B cell (primary cell): ENCODE measurements around the gene ZNF407. TPM values are rescaled to one million over a fixed set of nuclear protein-coding genes. Genes with fewer than 3 reads are reported as not detected.
"Not testable (repeated sequence)": the region's sequence is repeated elsewhere in the genome, so short reads cannot be mapped to it uniquely, and the experiment has no call there.

ENCODE experiments used
- ATAC-seq: fragments of 200-7000 bp; cut with Tn5 transposase; one replicate; pipeline ENCODE4 v1.10.0; 2021; ENCODE audit warnings: low read depth, mild to moderate bottlenecking, moderate number of reproducible peaks, moderate library complexity
- CTCF ChIA-PET: fragments of 350-600 bp; sonication (Branson Sonifier 250); formaldehyde crosslinking; loops from one replicate; lab custom pipeline; 2021; ENCODE audit warnings: antibody characterized with exemption, inconsistent platforms; lab: Charles Lee
- POLR2A ChIA-PET: fragments of 350-600 bp; sonication (Branson Sonifier 250); formaldehyde crosslinking; loops from one replicate; lab custom pipeline; 2021; ENCODE audit warnings: antibody characterized with exemption; lab: Charles Lee
- DNase-seq: peaks from one replicate; pipeline ENCODE4 v3.0.0; 2013
- H2AFZ ChIP-seq: 2 replicates; pipeline ENCODE4 v1.6.1; 2012; ENCODE audit warnings: mild to moderate bottlenecking, low read depth, low read length; ENCODE audit not compliant: insufficient read depth, poor library complexity, severe bottlenecking
- H3K27ac ChIP-seq, 2 donors: 1 replicate in 1 of 2; 2 replicates in 1 of 2; pipeline ENCODE4 v1.5.1; 2012 to 2013; ENCODE audit warnings: low read length in 2 of 2, mild to moderate bottlenecking in 2 of 2, moderate library complexity in 1 of 2
- H3K27me3 ChIP-seq, 4 experiments: fragments of 200-600 bp in 1 of 4; sonication (generic) in 1 of 4; replicated peaks in 1 of 4; 1 replicate in 2 of 4; 2 replicates in 2 of 4; pipeline versions ENCODE4 v1.6.1 to v1.7.0; 2013 to 2016; ENCODE audit warnings: low read length in 3 of 4, mild to moderate bottlenecking in 2 of 4, mixed read lengths in 1 of 4, moderate library complexity in 1 of 4; ENCODE audit not compliant: insufficient read depth in 4 of 4, control insufficient read depth in 3 of 4; ENCODE audit errors: control extremely low read depth in 1 of 4
- H3K36me3 ChIP-seq, 2 experiments: replicated peaks in 1 of 2; 1 replicate in 1 of 2; 2 replicates in 1 of 2; pipeline versions ENCODE4 v1.6.1 to v1.7.1; 2013; ENCODE audit warnings: low read length in 1 of 2; ENCODE audit not compliant: insufficient read depth in 2 of 2, control insufficient read depth in 1 of 2; ENCODE audit errors: control extremely low read depth in 1 of 2, extremely low read depth in 1 of 2
- H3K4me1 ChIP-seq, 2 donors: fragments of 200-600 bp in 1 of 2; sonication (generic) in 1 of 2; 1 replicate in 1 of 2; 2 replicates in 1 of 2; pipeline versions ENCODE4 v1.5.1 to v1.6.1; 2013 to 2017; ENCODE audit warnings: low read length in 2 of 2; ENCODE audit not compliant: control insufficient read depth in 2 of 2, insufficient read depth in 2 of 2
- H3K4me2 ChIP-seq: replicated peaks from 2 replicates; pipeline ENCODE3; 2012; ENCODE audit warnings: mild to moderate bottlenecking, low read depth, low read length; ENCODE audit not compliant: poor library complexity, severe bottlenecking
- H3K4me3 ChIP-seq, 5 experiments: fragments of 200-600 bp in 1 of 5; sonication (generic) in 1 of 5; 1 replicate in 3 of 5; 2 replicates in 2 of 5; pipeline versions ENCODE4 v1.5.1 to v1.7.0; 2011 to 2016; ENCODE audit warnings: low read length in 4 of 5, mild to moderate bottlenecking in 4 of 5, low read depth in 2 of 5, control low read depth in 1 of 5, moderate library complexity in 1 of 5; ENCODE audit not compliant: insufficient read depth in 1 of 5; ENCODE audit errors: control extremely low read depth in 1 of 5, extremely low read depth in 1 of 5
- H3K79me2 ChIP-seq: fragments of 200-600 bp; sonication (generic); one replicate; pipeline ENCODE4 v1.6.0; 2016; ENCODE audit warnings: low read length; ENCODE audit not compliant: control insufficient read depth, insufficient read depth
- H3K9ac ChIP-seq: fragments of 200-600 bp; sonication (generic); 2 replicates; pipeline ENCODE4 v1.6.1; 2017; ENCODE audit warnings: mild to moderate bottlenecking, low read length, moderate library complexity
- H3K9me3 ChIP-seq, 3 donors: one replicate each; pipeline versions ENCODE4 v1.6.1 to v1.7.1; 2013; ENCODE audit warnings: low read length in 2 of 3; ENCODE audit not compliant: control insufficient read depth in 2 of 3, insufficient read depth in 1 of 3; ENCODE audit errors: control extremely low read depth in 1 of 3
- H4K20me1 ChIP-seq: 2 replicates; pipeline ENCODE4 v1.6.0; 2012; ENCODE audit warnings: mild to moderate bottlenecking, low read length; ENCODE audit not compliant: insufficient read depth, control insufficient read depth, poor library complexity, severe bottlenecking
- H3K27ac Mint-ChIP-seq: one replicate; pipeline ENCODE4 v1.8.0; 2021; ENCODE audit warnings: mixed read lengths
- H3K27me3 Mint-ChIP-seq: one replicate; pipeline ENCODE4 v1.8.0; 2021; ENCODE audit warnings: mixed read lengths
- H3K4me1 Mint-ChIP-seq: one replicate; pipeline ENCODE4 v1.8.0; 2021; ENCODE audit warnings: mixed read lengths
- H3K4me3 Mint-ChIP-seq: one replicate; pipeline ENCODE4 v1.8.0; 2021; ENCODE audit warnings: mixed read lengths
- H3K9me3 Mint-ChIP-seq: one replicate; pipeline ENCODE4 v1.8.0; 2022; ENCODE audit warnings: mixed read lengths; ENCODE audit not compliant: insufficient read depth
- CTCF ChIP-seq: fragments of 200-600 bp; IDR thresholded peaks from one replicate; pipeline ENCODE4 v1.8.0; 2022; ENCODE audit warnings: antibody characterized with exemption, mild to moderate bottlenecking
- EZH2 ChIP-seq: IDR thresholded peaks from 2 replicates; pipeline ENCODE4 v1.6.1; 2012; ENCODE audit warnings: borderline replicate concordance, low read depth, mild to moderate bottlenecking, moderate library complexity, low read length; ENCODE audit not compliant: insufficient read depth, poor library complexity, severe bottlenecking
- WGBS: methylation state at CpG from one replicate; pipeline ENCODE4 v1.1.5; 2013; ENCODE audit warnings: missing lambda C conversion rate; ENCODE audit not compliant: insufficient coverage; 5-methylcytosine and 5-hydroxymethylcytosine counted together
- intact Hi-C: fragments of 100-400 bp; cut with micrococcal nuclease; formaldehyde crosslinking; loops from one replicate; pipeline ENCODE4 v1.10.0; 2022
- polyA plus RNA-seq: library from polyadenylated mRNA; depleted of rRNA; stranded (reverse); fragments of >200 nt; gene quantifications from 2 replicates; pipeline ENCODE4 v1.2.3, GENCODE V29; 2012
- total RNA-seq, 2 donors: library from RNA; stranded (reverse); fragments of 120-200 nt in 1 of 2; gene quantifications; 1 replicate in 1 of 2; 2 replicates in 1 of 2; pipeline versions ENCODE4 v1.2.3 to v1.2.4, GENCODE V29; 2013 to 2022

Gene ZNF407
- total and polyA plus RNA-seq, 2 donors (not counting 1 experiment from before 2014, with no cell fraction given), result 4.5 to 37.1 TPM

DNA sequence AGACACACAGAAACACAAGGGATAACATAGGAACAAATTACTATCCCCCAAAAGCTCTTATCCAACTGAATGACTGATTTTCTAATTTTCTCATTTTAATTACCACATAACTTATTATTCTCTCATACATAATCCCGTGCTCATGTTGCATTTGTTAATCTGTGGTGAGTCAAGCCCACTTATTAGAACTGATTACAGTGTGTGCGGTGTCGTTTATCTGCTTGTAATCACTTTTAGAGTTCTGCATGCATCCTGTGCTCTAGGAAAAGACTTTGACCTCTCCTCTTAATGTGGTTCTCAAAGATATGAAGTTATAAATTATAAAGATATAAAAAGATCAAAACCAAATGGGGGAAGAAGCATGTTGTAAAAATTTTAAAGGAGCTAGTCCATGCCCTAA, 33.7 kb upstream of the ZNF407 start:
- Mint-ChIP-seq H3K9me3 (peaks cover 7% of the 10 kb centered on the region), H3K4me1 (peaks cover 4% of the 10 kb centered on the region), H3K27ac (no peak overlapping the region), H3K27me3 (peaks cover 10% of the 10 kb centered on the region), H3K4me3 (no peak overlapping the region)
- no peaks in the 10 kb centered on the region for H3K36me3 ChIP-seq
- no CpG with 5 or more reads among the region's 3 CpGs for WGBS
- no peak overlapping the region for H3K4me3 ChIP-seq
- ChIA-PET POLR2A (no interaction called here), CTCF (no interaction called here)
- DNase-seq (no peak), ATAC-seq (no peak)
- no peak overlapping the region for H3K4me2 ChIP-seq
- no peaks in the 10 kb centered on the region for H4K20me1 ChIP-seq
- intact Hi-C loops, result no loop called here
- no peaks in the 10 kb centered on the region for H3K4me1 ChIP-seq
- no peak overlapping the region for H3K27ac ChIP-seq
- peaks cover 0 to 6% (median 0%) of the 10 kb centered on the region in 4 experiments for H3K27me3 ChIP-seq
- TF ChIP-seq CTCF (no peak), EZH2 (no peak)
- no peak overlapping the region for H2AFZ ChIP-seq
- peaks cover 1 to 8% (median 3%) of the 10 kb centered on the region in 3 donors for H3K9me3 ChIP-seq
- H3K79me2 ChIP-seq, result no peaks in the 10 kb centered on the region
- no peak overlapping the region for H3K9ac ChIP-seq

- WGBS, result no CpG with 5 or more reads among the region's 1 CpG
- H3K27me3 ChIP-seq, H3K27ac Mint-ChIP-seq, H3K4me1 Mint-ChIP-seq, intact Hi-C loops, H4K20me1 ChIP-seq, H3K9me3 ChIP-seq, H3K9ac ChIP-seq, H3K4me2 ChIP-seq, H3K4me1 ChIP-seq, H3K79me2 ChIP-seq, ATAC-seq, DNase-seq, POLR2A ChIA-PET, H3K36me3 ChIP-seq, H2AFZ ChIP-seq, H3K9me3 Mint-ChIP-seq, H3K27ac ChIP-seq, H3K4me3 Mint-ChIP-seq, H3K4me3 ChIP-seq, CTCF ChIA-PET: not testable (repeated sequence)
- H3K27me3 Mint-ChIP-seq, result peaks cover 17% of the 10 kb centered on the region
These were observed 32.5 kb upstream of the ZNF407 start for GRCh38 chr18:74565164-74565563.

GRCh38 chr18:74565993-74566392, 31.7 kb upstream of the ZNF407 start:
- H3K4me3 Mint-ChIP-seq, H3K27me3 ChIP-seq, H4K20me1 ChIP-seq, H3K4me1 Mint-ChIP-seq, DNase-seq, H3K27ac Mint-ChIP-seq, H3K4me2 ChIP-seq, H3K4me1 ChIP-seq, H3K27ac ChIP-seq, H3K9ac ChIP-seq, ATAC-seq, POLR2A ChIA-PET, H3K79me2 ChIP-seq, H3K9me3 Mint-ChIP-seq, H2AFZ ChIP-seq, H3K36me3 ChIP-seq, H3K4me3 ChIP-seq, H3K9me3 ChIP-seq, intact Hi-C loops, CTCF ChIA-PET: not testable (repeated sequence)
- 68% methylated on average over 2 of the region's 3 CpGs for WGBS
- peaks cover 14% of the 10 kb centered on the region for H3K27me3 Mint-ChIP-seq
